Vagina (tissue), 2 donors: Measurements from ENCODE around the gene PSORS1C1.

Source experiments
- CTCF ChIP-seq, 3 experiments: fragments of 450-650 bp in 2 of 3; fragments of 200-600 bp in 1 of 3; sonication (generic) in 1 of 3; IDR thresholded peaks; one replicate each; pipeline ENCODE4 v1.5.1; 2017 to 2019; ENCODE audit warnings: antibody characterized with exemption in 3 of 3, mild to moderate bottlenecking in 2 of 3, moderate library complexity in 2 of 3
- POLR2A ChIP-seq, 2 donors: fragments of 450-650 bp; IDR thresholded peaks; one replicate each; pipeline ENCODE4 v1.6.1; 2017; ENCODE audit warnings: antibody characterized with exemption in 2 of 2, mild to moderate bottlenecking in 2 of 2, moderate library complexity in 2 of 2
- POLR2AphosphoS5 ChIP-seq, 2 donors: sonication (generic); formaldehyde crosslinking; IDR thresholded peaks; one replicate each; pipeline ENCODE4 v1.9.0; 2017; ENCODE audit warnings: antibody characterized with exemption in 2 of 2, mild to moderate bottlenecking in 2 of 2, low read depth in 1 of 2; ENCODE audit not compliant: insufficient read depth in 1 of 2

DNA sequence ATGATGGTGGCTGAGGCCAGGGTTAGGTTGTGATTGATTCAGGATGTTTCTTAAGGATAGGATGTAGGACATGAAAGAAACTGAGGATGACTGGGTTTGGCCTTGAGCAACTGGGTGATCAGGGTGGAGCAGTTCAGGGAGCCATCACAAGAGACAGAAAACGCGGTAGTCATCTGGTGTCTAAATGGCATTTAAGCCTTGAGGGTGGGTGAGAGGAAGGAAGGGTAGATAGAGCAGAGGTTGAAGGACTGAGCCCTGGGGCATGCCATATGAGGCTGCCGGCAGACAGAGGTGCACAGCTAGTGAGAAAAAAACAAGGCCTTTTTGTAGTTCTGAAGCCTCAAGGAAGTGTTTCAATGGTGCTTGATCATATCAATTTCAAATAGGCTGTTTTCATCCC is 54.0 kb downstream of the PSORS1C1 start:
- TF ChIP-seq CTCF (IDR thresholded peaks at IDR 0.05) (no peak), POLR2AphosphoS5 (IDR thresholded peaks at IDR 0.05; ENCODE audit: insufficient read depth in 1 of 2, low read depth in 1 of 2) (no peak), POLR2A (IDR thresholded peaks at IDR 0.05) (no peak)
